NCI-H1417 treated with DMSO at 0.1 percent for 48 hours (cell line): ENCODE measurements around the gene SFI1.

Source experiments
- DNase-seq: peaks from one replicate; lab custom pipeline; 2025; lab: John Stamatoyannopoulos, UW

The SFI1 gene

GRCh38 chr22:31618057-31618456 lies 121.7 kb downstream of the SFI1 start:
- peak; percentile 30 for DNase-seq

- no peak for DNase-seq
Measured at GRCh38 chr22:31618471-31619176, 122.3 kb downstream of the SFI1 start.

GRCh38 chr22:31619611-31620300 lies 123.4 kb downstream of the SFI1 start:
- no peak for DNase-seq

- DNase-seq: no peak
Measured at GRCh38 chr22:31620756-31621480, 124.6 kb downstream of the SFI1 start.

- DNase-seq: no peak
Measured at GRCh38 chr22:31621507-31622124, 125.3 kb downstream of the SFI1 start.

GRCh38 chr22:31622980-31623379 lies 126.6 kb downstream of the SFI1 start:
- DNase-seq: no peak

- DNase-seq: no peak
Measured at GRCh38 chr22:31623592-31624304, 127.4 kb downstream of the SFI1 start.

GRCh38 chr22:31625257-31625640 lies 128.9 kb downstream of the SFI1 start:
- DNase-seq: no peak

GRCh38 chr22:31625661-31626426 lies 129.5 kb downstream of the SFI1 start:
- no peak for DNase-seq

GRCh38 chr22:31626427-31627150 lies 130.3 kb downstream of the SFI1 start:
- DNase-seq: no peak

- DNase-seq: no peak
Measured at GRCh38 chr22:31627223-31627731, 130.9 kb downstream of the SFI1 start.

- no peak for DNase-seq
Measured at GRCh38 chr22:31628362-31628761, 132.0 kb downstream of the SFI1 start.

GRCh38 chr22:31628969-31629708 lies 132.8 kb downstream of the SFI1 start:
- no peak for DNase-seq

- DNase-seq: no peak
Measured at GRCh38 chr22:31629741-31630184, 133.4 kb downstream of the SFI1 start.

GRCh38 chr22:31630331-31631329 lies 134.3 kb downstream of the SFI1 start:
- DNase-seq: peak; percentile 15

GRCh38 chr22:31631436-31631835 lies 135.1 kb downstream of the SFI1 start:
- DNase-seq: no peak

GRCh38 chr22:31635638-31636306 lies 139.4 kb downstream of the SFI1 start:
- DNase-seq: no peak

GRCh38 chr22:31637447-31637890 lies 141.1 kb downstream of the SFI1 start:
- DNase-seq: no peak
